HG02970 (cell line): Measurements from ENCODE around the gene PCNP.
"Not testable (repeated sequence)": the region's sequence is repeated elsewhere in the genome, so short reads cannot be mapped to it uniquely, and the experiment has no call there.

Source experiments
- ATAC-seq: cut with Tn5 transposase; IDR thresholded peaks from one replicate; pipeline ENCODE4 v1.9.1; 2021; ENCODE audit warnings: mild to moderate bottlenecking, moderate library complexity, moderate number of reproducible peaks; ENCODE audit not compliant: unreplicated experiment, low FRiP score

Gene PCNP

GRCh38 chr3:101561630-101562328, 12.2 kb upstream of the PCNP start, which contains the start of gene TRMT10C:
TRMT10C (plus strand) TSS chr3:101561868; CDS start chr3:101564782, 2,914 bp downstream.
- ATAC-seq, result peak; percentile 98

- ATAC-seq, result no peak
Measured at GRCh38 chr3:101567528-101568317, 6.3 kb upstream of the PCNP start.

GRCh38 chr3:101571028-101571895, 2.7 kb upstream of the PCNP start:
- ATAC-seq, result no peak

- ATAC-seq, result peak; percentile 40
Measured at GRCh38 chr3:101574388-101575112, 570 bp downstream of the PCNP start.

- no peak for ATAC-seq
Measured at GRCh38 chr3:101577286-101577685, 3.3 kb downstream of the PCNP start.

- no peak for ATAC-seq
Measured at GRCh38 chr3:101588616-101589015, 14.6 kb downstream of the PCNP start.

GRCh38 chr3:101591071-101591470, 17.1 kb downstream of the PCNP start:
- ATAC-seq, result no peak

- no peak for ATAC-seq
Measured at GRCh38 chr3:101602731-101603130, 28.8 kb downstream of the PCNP start.

GRCh38 chr3:101603184-101603583, 29.2 kb downstream of the PCNP start:
- no peak for ATAC-seq

GRCh38 chr3:101605398-101605797, 31.4 kb downstream of the PCNP start:
- ATAC-seq, result not testable (repeated sequence)

- no peak for ATAC-seq
Measured at GRCh38 chr3:101611023-101611422, 37.0 kb downstream of the PCNP start.

GRCh38 chr3:101613014-101613413, 39.0 kb downstream of the PCNP start:
- not testable (repeated sequence) for ATAC-seq

- no peak for ATAC-seq
Measured at GRCh38 chr3:101615525-101615924, 41.5 kb downstream of the PCNP start.

- ATAC-seq, result no peak
Measured at GRCh38 chr3:101617478-101617877, 43.5 kb downstream of the PCNP start.

- no peak for ATAC-seq
Measured at GRCh38 chr3:101618726-101619125, 44.7 kb downstream of the PCNP start.

- no peak for ATAC-seq
Measured at GRCh38 chr3:101619734-101620133, 45.8 kb downstream of the PCNP start.

GRCh38 chr3:101623656-101624055, 49.7 kb downstream of the PCNP start:
- no peak for ATAC-seq

- no peak for ATAC-seq
Measured at GRCh38 chr3:101624857-101625256, 50.9 kb downstream of the PCNP start.

GRCh38 chr3:101625879-101626278, 51.9 kb downstream of the PCNP start:
- ATAC-seq, result no peak

GRCh38 chr3:101629219-101629618, 55.2 kb downstream of the PCNP start:
- no peak for ATAC-seq
